Endodermal cell (in vitro differentiated cells): ENCODE results near the gene FNDC3A. TPM values are rescaled to one million over a fixed set of nuclear protein-coding genes. Genes with fewer than 3 reads are reported as not detected.
"Not testable (repeated sequence)": the region's sequence is repeated elsewhere in the genome, so short reads cannot be mapped to it uniquely, and the experiment has no call there.

Experiments
- DNase-seq: peaks from one replicate; pipeline ENCODE4 v3.0.0-alpha.2; 2017
- H3K27ac ChIP-seq: 2 replicates; pipeline ENCODE4 v1.5.1; 2013; ENCODE audit warnings: mild to moderate bottlenecking, low read depth, low read length, moderate library complexity
- H3K27me3 ChIP-seq: 2 replicates; pipeline ENCODE4 v1.6.1; 2013; ENCODE audit warnings: mild to moderate bottlenecking, low read length, moderate library complexity; ENCODE audit not compliant: insufficient read depth, control insufficient read depth, poor library complexity, severe bottlenecking
- H3K36me3 ChIP-seq: 2 replicates; pipeline ENCODE4 v1.7.0; 2013; ENCODE audit warnings: mild to moderate bottlenecking, low read length, moderate library complexity; ENCODE audit not compliant: control insufficient read depth, insufficient read depth
- H3K4me1 ChIP-seq: one replicate; pipeline ENCODE4 v1.7.0; 2013; ENCODE audit warnings: low read length; ENCODE audit not compliant: control insufficient read depth, insufficient read depth
- H3K4me3 ChIP-seq: 2 replicates; pipeline ENCODE4 v1.5.1; 2013; ENCODE audit warnings: mild to moderate bottlenecking, low read length, moderate library complexity
- H3K9ac ChIP-seq: 2 replicates; pipeline ENCODE4 v1.6.1; 2013; ENCODE audit warnings: mild to moderate bottlenecking, low read length, moderate library complexity; ENCODE audit not compliant: poor library complexity, severe bottlenecking; ENCODE audit errors: extremely low read depth
- H3K9me3 ChIP-seq: 2 replicates; pipeline ENCODE4 v1.6.1; 2013; ENCODE audit warnings: mild to moderate bottlenecking, low read length, moderate library complexity; ENCODE audit not compliant: control insufficient read depth
- H3K27ac Mint-ChIP-seq: 2 replicates; pipeline ENCODE4 v1.8.0; 2020; ENCODE audit warnings: mixed read lengths
- H3K27me3 Mint-ChIP-seq: 2 replicates; pipeline ENCODE4 v1.8.0; 2021; ENCODE audit warnings: mild to moderate bottlenecking, mixed read lengths; ENCODE audit not compliant: insufficient read depth
- H3K36me3 Mint-ChIP-seq: 2 replicates; pipeline ENCODE4 v1.8.0; 2020; ENCODE audit warnings: low read depth, mixed read lengths
- H3K4me1 Mint-ChIP-seq: 2 replicates; pipeline ENCODE4 v1.8.0; 2020; ENCODE audit warnings: mixed read lengths
- H3K4me3 Mint-ChIP-seq: 2 replicates; pipeline ENCODE4 v1.8.0; 2020; ENCODE audit warnings: mild to moderate bottlenecking, moderate library complexity, mixed read lengths
- H3K9me3 Mint-ChIP-seq: 2 replicates; pipeline ENCODE4 v1.8.0; 2020; ENCODE audit warnings: mild to moderate bottlenecking, mixed read lengths
- WGBS, 2 experiments: methylation state at CpG; one replicate each; pipeline versions ENCODE4 v1.1.5 to v1.1.7; 2013; ENCODE audit warnings: missing lambda C conversion rate in 2 of 2, mixed read lengths in 1 of 2; ENCODE audit not compliant: insufficient coverage in 1 of 2, insufficient read length in 1 of 2; 5-methylcytosine and 5-hydroxymethylcytosine counted together
- total RNA-seq, 2 donors: library from RNA; stranded (reverse); fragmentation: NEBNext Ultra II Directional in 1 of 2; extraction: Animal tissue kit (Norgen Biotek cat#: 25700) in 1 of 2; gene quantifications; 2 replicates in 1 of 2; 3 replicates in 1 of 2; pipeline ENCODE4 v1.2.1, GENCODE V29; 2021
- TF ChIP-seq, protein P1 (sequence below): fragments of 200-600 bp; sonication (generic); conservative IDR thresholded peaks from 2 replicates; pipeline ENCODE4 v1.5.0; 2021; ENCODE audit warnings: antibody characterized with exemption, mild to moderate bottlenecking

FNDC3A gene
- total RNA-seq, 2 donors from 2014 or later = 42.2 to 42.8 TPM

DNA sequence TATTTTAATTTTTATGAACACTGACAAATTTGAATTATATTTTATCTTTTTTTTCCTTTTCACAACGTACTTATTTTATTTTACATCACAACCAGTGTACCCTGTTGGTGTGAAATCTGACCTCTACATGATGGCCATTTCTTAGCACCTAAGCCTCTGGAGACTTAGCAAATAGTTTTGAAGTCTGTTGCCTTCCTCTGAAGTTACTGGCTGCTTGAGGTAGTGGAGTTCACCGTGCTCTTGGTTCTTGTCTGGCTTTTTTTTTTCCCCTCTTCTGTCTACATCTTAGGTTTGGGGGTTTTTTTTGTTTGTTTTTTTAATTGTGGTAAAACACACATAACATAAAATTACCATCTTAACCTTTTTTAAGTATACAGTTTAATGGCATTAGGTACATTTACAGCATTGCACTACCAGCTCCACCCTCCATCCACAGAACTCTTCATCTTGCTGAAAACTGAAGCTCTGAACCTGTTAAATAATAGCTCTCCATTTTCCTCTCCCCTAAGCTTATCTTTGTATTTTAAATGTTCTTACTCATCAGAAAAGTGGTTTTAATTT lies 150.3 kb downstream of the FNDC3A start:
- no peak for DNase-seq
- Histone ChIP-seq H3K36me3 (peaks cover 9% of the 10 kb centered on the region), H3K4me3 (no peak overlapping the region), H3K9me3 (no peaks in the 10 kb centered on the region), H3K9ac (no peak overlapping the region), H3K27me3 (no peaks in the 10 kb centered on the region), H3K4me1 (no peaks in the 10 kb centered on the region), H3K27ac (no peak overlapping the region)
- Mint-ChIP-seq H3K9me3 (peaks cover 15% of the 10 kb centered on the region), H3K36me3 (peaks cover 21% of the 10 kb centered on the region), H3K4me1 (peaks cover 7% of the 10 kb centered on the region), H3K27ac (no peak overlapping the region), H3K27me3 (no peaks in the 10 kb centered on the region), H3K4me3 (no peak overlapping the region)
- 74% methylated on average over 2 of the region's 2 CpGs; no CpG with 5 or more reads in 1 of the 2 experiments for WGBS, 2 experiments
- TF ChIP-seq, protein P1, sequence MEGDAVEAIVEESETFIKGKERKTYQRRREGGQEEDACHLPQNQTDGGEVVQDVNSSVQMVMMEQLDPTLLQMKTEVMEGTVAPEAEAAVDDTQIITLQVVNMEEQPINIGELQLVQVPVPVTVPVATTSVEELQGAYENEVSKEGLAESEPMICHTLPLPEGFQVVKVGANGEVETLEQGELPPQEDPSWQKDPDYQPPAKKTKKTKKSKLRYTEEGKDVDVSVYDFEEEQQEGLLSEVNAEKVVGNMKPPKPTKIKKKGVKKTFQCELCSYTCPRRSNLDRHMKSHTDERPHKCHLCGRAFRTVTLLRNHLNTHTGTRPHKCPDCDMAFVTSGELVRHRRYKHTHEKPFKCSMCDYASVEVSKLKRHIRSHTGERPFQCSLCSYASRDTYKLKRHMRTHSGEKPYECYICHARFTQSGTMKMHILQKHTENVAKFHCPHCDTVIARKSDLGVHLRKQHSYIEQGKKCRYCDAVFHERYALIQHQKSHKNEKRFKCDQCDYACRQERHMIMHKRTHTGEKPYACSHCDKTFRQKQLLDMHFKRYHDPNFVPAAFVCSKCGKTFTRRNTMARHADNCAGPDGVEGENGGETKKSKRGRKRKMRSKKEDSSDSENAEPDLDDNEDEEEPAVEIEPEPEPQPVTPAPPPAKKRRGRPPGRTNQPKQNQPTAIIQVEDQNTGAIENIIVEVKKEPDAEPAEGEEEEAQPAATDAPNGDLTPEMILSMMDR = no peak

DNA sequence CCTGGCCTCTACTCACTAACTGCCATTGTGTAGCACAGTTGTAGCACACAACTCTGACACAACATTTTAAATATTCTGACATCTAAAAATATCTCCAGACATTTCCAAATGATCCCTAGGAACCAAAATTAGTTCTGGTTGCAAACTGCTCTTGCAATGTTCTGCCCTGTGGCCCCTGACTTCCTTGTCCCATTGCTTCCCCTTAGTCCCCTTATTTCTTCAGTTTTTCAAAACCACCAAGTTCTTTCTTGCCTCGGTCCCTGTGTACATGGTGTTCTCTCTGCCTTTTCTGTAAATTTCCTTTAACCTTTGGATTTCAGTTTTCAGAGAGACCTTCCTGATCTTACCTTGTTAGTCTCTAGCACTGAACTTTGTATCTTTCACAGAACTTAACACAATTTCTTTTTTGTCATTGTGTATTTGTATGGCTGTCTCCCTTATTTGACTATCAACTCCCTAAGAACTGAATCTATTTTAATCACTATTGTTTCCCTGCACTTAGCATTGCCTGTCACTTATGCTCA lies 156.8 kb downstream of the FNDC3A start:
- Histone ChIP-seq H3K36me3 (peaks cover 58% of the 10 kb centered on the region), H3K4me3 (no peak overlapping the region), H3K27ac (no peak overlapping the region), H3K9ac (no peak overlapping the region), H3K27me3 (no peaks in the 10 kb centered on the region), H3K4me1 (no peaks in the 10 kb centered on the region), H3K9me3 (no peaks in the 10 kb centered on the region)
- DNase-seq = no peak
- no peak overlapping the region for H3K4me3 Mint-ChIP-seq
- H3K4me1 Mint-ChIP-seq = no peaks in the 10 kb centered on the region
- WGBS, 2 experiments = 94 to 100% methylated on average over 1 of the region's 1 CpG
- H3K27me3 Mint-ChIP-seq = no peaks in the 10 kb centered on the region
- H3K36me3 Mint-ChIP-seq = peaks cover 52% of the 10 kb centered on the region
- no peaks in the 10 kb centered on the region for H3K9me3 Mint-ChIP-seq
- no peak overlapping the region for H3K27ac Mint-ChIP-seq
- TF ChIP-seq, protein P1 = no peak

DNA sequence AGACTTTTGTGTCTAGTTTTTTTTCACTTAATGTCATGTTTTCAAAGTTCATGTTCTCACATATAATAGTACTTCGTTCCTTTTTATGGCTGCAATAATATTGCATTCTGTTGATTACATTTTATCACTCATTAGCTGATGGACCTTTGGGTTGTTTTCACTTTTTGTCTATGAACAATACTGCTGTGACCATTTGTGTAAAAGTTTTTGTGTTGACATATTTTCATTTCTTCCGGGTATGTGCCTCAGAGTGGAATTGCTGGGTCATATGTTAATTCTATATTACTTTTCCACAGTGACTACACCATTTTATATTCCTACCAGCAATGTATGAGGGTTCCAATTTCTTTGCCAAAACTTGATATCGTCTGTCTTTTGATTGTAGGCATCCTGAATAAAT lies 158.6 kb downstream of the FNDC3A start:
- WGBS, 2 experiments = 98% methylated on average over 3 of the region's 3 CpGs; no CpG with 5 or more reads in 1 of the 2 experiments
- H3K27me3 Mint-ChIP-seq = no peaks in the 10 kb centered on the region

DNA sequence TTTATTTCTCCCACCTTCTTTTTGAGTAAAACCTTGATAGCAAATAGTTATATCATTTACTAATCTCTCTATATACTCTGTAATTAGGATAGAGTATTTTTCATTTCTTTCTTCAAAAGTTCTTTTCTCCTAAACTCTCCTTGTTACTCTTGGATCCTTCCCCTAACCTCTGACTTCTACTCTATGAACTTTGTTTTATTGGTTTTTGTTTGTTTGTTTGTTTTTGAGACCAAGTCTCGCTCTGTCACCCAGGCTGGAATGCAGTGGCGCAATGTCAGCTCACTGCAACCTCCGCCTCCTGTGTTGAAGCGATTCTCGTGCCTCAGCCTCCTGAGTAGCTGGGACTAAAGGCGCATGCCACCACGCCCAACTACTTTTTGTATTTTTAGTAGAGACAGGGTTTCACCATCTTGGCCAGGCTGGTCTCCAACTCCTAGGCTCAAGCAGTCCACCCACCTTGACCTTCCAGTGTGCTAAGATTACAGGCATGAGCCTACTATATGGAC lies 161.5 kb downstream of the FNDC3A start:
- H3K4me3 Mint-ChIP-seq, H3K27me3 Mint-ChIP-seq, H3K27ac Mint-ChIP-seq, H3K4me1 Mint-ChIP-seq, H3K4me1 ChIP-seq, H3K9me3 Mint-ChIP-seq, H3K9ac ChIP-seq, H3K4me3 ChIP-seq, H3K27ac ChIP-seq, H3K27me3 ChIP-seq, H3K9me3 ChIP-seq, DNase-seq: not testable (repeated sequence)
- WGBS, 2 experiments = 92 to 94% methylated on average over 7 of the region's 7 CpGs
- H3K36me3 ChIP-seq = peaks cover 88% of the 10 kb centered on the region
- H3K36me3 Mint-ChIP-seq = peaks cover 68% of the 10 kb centered on the region

More for the DNA sequence above, 158.6 kb downstream of the FNDC3A start:
- no peaks in the 10 kb centered on the region for H3K4me1 Mint-ChIP-seq
- no peak overlapping the region for H3K4me3 Mint-ChIP-seq
- peaks cover 57% of the 10 kb centered on the region for H3K36me3 Mint-ChIP-seq
- H3K4me1 ChIP-seq = no peaks in the 10 kb centered on the region
- H3K27ac ChIP-seq = no peak overlapping the region
- no peaks in the 10 kb centered on the region for H3K27me3 ChIP-seq
- no peak overlapping the region for H3K27ac Mint-ChIP-seq
- H3K4me3 ChIP-seq = no peak overlapping the region
- no peaks in the 10 kb centered on the region for H3K9me3 Mint-ChIP-seq
- TF ChIP-seq, protein P1 = no peak
- H3K36me3 ChIP-seq = peaks cover 74% of the 10 kb centered on the region
- no peak overlapping the region for H3K9ac ChIP-seq
- no peak for DNase-seq
- H3K9me3 ChIP-seq = no peaks in the 10 kb centered on the region
